WERI-Rb-1 (cell line): ENCODE results near the gene TAB2.

Experiments used
- DNase-seq: peaks from one replicate; pipeline ENCODE4 v3.0.0-alpha.2; 2020
- H3K27ac ChIP-seq: fragments of 250-450 bp; sonication (Bioruptor Pico); 2 replicates; pipeline ENCODE4 v1.5.1; 2020; ENCODE audit warnings: mild to moderate bottlenecking, moderate library complexity
- H3K27me3 ChIP-seq: fragments of 250-450 bp; sonication (Bioruptor Pico); 2 replicates; pipeline ENCODE4 v1.5.1; 2021; ENCODE audit warnings: mild to moderate bottlenecking, low read depth, moderate library complexity; ENCODE audit not compliant: insufficient read depth, severe bottlenecking
- H3K36me3 ChIP-seq: fragments of 250-450 bp; sonication (Bioruptor Pico); 2 replicates; pipeline ENCODE4 v1.5.1; 2020; ENCODE audit warnings: mild to moderate bottlenecking, moderate library complexity
- H3K4me3 ChIP-seq: 2 replicates; pipeline ENCODE4 v1.5.1; 2011; ENCODE audit warnings: low read depth, mild to moderate bottlenecking, control low read depth, low read length
- H3K9me3 ChIP-seq: fragments of 250-450 bp; sonication (Bioruptor Pico); 2 replicates; pipeline ENCODE4 v1.5.1; 2021; ENCODE audit warnings: mild to moderate bottlenecking, moderate library complexity; ENCODE audit not compliant: severe bottlenecking
- TF ChIP-seq, protein P1 (sequence below): IDR thresholded peaks from 2 replicates; pipeline ENCODE4 v1.5.1; 2011; ENCODE audit warnings: low read depth, mild to moderate bottlenecking, control low read depth, inconsistent platforms, low read length

TAB2 gene

DNA sequence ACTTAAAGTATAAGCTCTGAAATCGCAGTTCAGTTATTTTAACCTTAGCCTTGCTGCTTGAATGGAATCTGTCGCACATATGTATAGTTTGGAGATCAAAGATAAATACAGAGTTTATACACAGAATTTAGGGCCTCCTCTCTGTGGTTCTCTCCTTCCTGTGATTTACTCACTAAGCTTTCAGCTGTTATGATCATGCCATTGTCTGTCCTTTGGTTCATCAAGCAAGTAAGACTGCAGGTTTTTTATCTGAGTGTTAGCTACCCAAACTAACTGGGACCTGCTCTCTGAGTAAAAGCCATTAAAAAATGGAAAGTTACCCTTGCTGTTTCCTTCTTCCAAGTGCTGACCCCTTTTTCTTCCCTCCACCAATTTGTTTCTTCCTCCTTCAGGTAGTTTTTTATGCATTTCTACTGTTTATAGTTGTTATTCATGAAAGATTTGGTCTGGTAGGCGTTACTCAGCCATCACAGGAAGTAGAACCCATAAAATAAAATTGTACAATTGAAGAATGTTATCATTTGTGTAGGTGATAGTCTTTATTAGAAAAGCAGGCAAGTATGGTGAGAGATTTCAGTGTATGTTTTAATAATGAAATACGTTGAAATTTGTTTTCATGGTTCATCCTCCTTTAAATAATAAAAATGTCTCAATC is 48.9 kb downstream of the TAB2 start:
- no peak overlapping the region for H3K4me3 ChIP-seq
- H3K9me3 ChIP-seq: peaks cover 3% of the 10 kb centered on the region
- no peaks in the 10 kb centered on the region for H3K27me3 ChIP-seq
- DNase-seq: no peak
- H3K27ac ChIP-seq: no peak overlapping the region
- peaks cover 3% of the 10 kb centered on the region; the same call in 1 of the 2 replicates for H3K36me3 ChIP-seq
- TF ChIP-seq, protein P1, sequence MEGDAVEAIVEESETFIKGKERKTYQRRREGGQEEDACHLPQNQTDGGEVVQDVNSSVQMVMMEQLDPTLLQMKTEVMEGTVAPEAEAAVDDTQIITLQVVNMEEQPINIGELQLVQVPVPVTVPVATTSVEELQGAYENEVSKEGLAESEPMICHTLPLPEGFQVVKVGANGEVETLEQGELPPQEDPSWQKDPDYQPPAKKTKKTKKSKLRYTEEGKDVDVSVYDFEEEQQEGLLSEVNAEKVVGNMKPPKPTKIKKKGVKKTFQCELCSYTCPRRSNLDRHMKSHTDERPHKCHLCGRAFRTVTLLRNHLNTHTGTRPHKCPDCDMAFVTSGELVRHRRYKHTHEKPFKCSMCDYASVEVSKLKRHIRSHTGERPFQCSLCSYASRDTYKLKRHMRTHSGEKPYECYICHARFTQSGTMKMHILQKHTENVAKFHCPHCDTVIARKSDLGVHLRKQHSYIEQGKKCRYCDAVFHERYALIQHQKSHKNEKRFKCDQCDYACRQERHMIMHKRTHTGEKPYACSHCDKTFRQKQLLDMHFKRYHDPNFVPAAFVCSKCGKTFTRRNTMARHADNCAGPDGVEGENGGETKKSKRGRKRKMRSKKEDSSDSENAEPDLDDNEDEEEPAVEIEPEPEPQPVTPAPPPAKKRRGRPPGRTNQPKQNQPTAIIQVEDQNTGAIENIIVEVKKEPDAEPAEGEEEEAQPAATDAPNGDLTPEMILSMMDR: no peak

DNA sequence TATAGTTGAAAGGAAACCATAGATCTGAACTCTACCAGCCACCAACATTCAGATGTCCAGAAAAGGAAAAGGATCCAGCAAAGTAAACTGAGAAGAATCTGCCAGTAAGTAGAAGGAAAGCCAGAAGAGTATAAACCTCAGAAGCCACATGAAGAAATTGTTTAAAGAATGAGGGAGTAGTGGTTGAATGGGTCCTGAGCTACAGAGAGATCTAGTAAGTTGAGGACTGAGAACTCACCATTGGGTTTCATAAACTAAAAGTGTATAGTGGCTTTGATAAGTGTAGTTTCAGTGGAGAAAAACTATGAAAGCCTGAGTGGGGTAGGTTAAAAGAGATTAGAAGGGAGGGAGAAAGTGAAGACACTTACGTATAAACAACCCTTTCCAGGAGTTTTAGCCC is 50.6 kb downstream of the TAB2 start:
- no peak for DNase-seq
- H3K27me3 ChIP-seq: no peaks in the 10 kb centered on the region
- TF ChIP-seq, protein P1: no peak
- H3K27ac ChIP-seq: no peak overlapping the region
- no peak overlapping the region for H3K4me3 ChIP-seq
- peaks cover 3% of the 10 kb centered on the region; the same call in 1 of the 2 replicates for H3K36me3 ChIP-seq
- H3K9me3 ChIP-seq: no peaks in the 10 kb centered on the region

DNA sequence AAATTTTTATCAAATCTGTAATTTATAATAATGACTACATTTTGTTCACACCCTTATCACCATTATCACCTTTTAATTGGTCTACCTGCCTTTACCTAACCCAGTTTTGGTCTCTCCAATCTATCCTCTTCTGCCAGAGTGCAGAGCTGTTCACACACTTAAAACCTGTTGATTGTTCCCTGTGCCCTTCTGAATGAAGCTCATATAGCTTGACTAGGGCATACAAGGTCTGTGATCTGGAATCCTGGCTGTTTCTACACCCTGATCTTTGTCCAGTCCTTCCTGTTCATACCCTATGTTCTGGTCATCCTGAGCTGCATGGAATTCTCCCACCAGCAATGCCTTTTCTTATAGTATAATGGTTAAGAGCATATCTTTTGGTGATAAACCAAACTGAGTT is 53.6 kb downstream of the TAB2 start:
- H3K9me3 ChIP-seq: no peaks in the 10 kb centered on the region
- no peak overlapping the region for H3K27ac ChIP-seq
- DNase-seq: no peak
- TF ChIP-seq, protein P1: no peak
- H3K27me3 ChIP-seq: no peaks in the 10 kb centered on the region
- H3K4me3 ChIP-seq: no peak overlapping the region
- H3K36me3 ChIP-seq: peaks cover 3% of the 10 kb centered on the region; the same call in 1 of the 2 replicates

DNA sequence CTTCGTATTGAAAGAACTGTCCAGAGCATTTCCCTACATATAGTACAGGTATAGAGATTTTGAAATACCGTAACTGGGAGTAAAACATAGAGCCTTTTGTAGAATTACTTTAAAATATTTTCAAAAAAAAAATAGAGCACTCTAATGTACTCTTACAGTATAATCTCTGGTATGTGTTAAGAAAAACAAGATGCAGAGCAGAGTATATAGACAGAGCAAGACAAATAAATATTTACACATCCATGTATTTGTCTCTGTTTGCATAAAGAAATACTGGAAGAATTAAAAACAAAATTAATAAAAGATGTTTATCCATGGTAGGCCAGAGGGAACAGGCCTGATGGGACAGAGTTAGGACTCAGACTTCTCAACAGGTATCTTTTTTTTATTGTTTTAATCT is 54.5 kb downstream of the TAB2 start:
- no peaks in the 10 kb centered on the region for H3K27me3 ChIP-seq
- H3K9me3 ChIP-seq: no peaks in the 10 kb centered on the region
- DNase-seq: no peak
- H3K4me3 ChIP-seq: no peak overlapping the region
- H3K27ac ChIP-seq: no peak overlapping the region
- TF ChIP-seq, protein P1: no peak
- H3K36me3 ChIP-seq: peaks cover 3% of the 10 kb centered on the region; the same call in 1 of the 2 replicates

DNA sequence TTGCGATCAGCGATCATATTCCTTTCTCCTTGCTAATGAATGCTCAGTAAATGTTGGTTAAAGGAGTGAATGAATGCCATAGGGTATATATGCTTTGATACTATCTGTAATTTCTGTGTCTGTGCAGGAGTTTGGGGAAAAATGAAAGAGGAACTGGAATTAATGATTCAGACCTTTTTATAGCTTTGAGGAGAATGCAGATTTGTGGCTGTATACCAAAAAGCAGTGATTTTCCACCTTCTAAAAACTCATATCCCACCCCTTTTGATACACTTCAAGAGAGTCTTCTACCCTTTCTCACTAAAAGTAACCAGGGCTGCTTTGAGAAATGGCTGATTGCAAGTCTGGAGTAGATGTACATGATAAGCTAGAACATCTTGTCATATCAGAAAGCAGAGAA is 56.0 kb downstream of the TAB2 start:
- Histone ChIP-seq H3K27ac (no peak overlapping the region), H3K27me3 (no peaks in the 10 kb centered on the region), H3K4me3 (no peak overlapping the region), H3K9me3 (no peaks in the 10 kb centered on the region), H3K36me3 (peaks cover 13% of the 10 kb centered on the region)
- TF ChIP-seq, protein P1: no peak
- no peak for DNase-seq

DNA sequence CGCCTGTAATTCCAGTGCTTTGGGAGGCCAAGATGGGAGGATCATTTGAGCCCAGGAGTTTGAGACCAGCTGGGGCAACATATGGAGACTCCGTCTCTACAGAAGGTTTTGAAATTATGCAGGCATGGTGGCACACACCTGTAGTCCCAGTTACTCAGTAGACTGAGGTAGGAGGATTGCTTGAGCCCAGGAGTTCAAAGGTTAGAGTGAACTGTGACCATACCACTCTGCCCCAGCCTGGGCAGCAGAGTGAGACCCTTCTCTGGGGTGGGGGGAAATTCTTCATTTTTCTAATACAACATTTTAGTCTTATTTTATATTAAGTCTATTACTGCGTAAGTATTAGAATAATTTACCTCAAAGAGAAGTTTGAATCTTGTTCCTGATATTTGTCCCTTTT is 62.5 kb downstream of the TAB2 start:
- H3K4me3 ChIP-seq: no peak overlapping the region
- TF ChIP-seq, protein P1: no peak
- no peak for DNase-seq
- H3K27me3 ChIP-seq: no peaks in the 10 kb centered on the region
- H3K27ac ChIP-seq: no peak overlapping the region
- H3K36me3 ChIP-seq: peaks cover 45% of the 10 kb centered on the region
- no peaks in the 10 kb centered on the region for H3K9me3 ChIP-seq
